Ramos (cell line): ENCODE results near the gene SLC26A6.

Experiments
- in situ Hi-C: fragments of 300-500 bp; cut with MboI; formaldehyde crosslinking; loops from one replicate; pipeline ENCODE4 v1.14.3; 2022; ENCODE audit warnings: low sequenced_read_pairs; ENCODE audit not compliant: unreplicated experiment

The SLC26A6 gene

DNA sequence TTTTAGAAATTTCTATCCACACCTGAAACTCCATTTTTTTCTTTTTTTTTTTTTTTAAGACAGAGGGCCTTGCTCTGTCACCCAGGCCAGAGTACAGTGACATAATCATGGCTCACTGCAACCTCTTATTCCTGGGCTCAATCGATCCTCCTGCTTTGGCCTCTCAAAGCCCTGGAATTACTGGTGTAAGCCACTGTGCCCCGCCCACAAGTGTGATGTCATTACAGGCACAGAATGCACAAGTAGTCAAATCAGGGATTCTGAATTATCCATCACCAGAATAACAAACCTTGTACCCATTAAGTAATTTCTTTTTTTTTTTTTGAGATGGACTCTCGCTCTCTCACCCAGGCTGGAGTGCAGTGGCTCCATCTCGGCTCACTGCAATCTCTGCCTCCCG lies 27.7 kb downstream of the SLC26A6 start:
- in situ Hi-C loops = no loop called here

DNA sequence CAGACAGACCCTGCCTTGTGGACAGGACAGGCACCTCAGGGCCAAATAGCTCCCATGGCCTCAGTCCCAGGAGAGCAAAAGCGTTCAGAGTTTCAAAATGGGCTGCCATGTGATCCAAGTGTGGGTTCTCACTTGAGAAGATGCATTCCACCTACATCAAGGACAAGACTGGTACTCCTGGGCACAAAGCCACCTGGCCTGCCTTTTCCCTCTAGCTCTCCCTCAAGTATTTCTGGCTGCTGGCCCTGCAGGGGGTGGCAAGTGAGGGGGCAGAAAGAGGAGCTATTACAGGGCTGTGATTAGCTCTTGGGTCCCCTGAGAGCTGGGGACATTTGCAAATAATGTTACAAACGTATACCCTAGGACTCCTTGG lies 33.7 kb downstream of the SLC26A6 start:
- in situ Hi-C loops = no loop called here

GRCh38 chr3:48600711-48601621 lies 34.3 kb downstream of the SLC26A6 start:
- in situ Hi-C loops = no loop called here

DNA sequence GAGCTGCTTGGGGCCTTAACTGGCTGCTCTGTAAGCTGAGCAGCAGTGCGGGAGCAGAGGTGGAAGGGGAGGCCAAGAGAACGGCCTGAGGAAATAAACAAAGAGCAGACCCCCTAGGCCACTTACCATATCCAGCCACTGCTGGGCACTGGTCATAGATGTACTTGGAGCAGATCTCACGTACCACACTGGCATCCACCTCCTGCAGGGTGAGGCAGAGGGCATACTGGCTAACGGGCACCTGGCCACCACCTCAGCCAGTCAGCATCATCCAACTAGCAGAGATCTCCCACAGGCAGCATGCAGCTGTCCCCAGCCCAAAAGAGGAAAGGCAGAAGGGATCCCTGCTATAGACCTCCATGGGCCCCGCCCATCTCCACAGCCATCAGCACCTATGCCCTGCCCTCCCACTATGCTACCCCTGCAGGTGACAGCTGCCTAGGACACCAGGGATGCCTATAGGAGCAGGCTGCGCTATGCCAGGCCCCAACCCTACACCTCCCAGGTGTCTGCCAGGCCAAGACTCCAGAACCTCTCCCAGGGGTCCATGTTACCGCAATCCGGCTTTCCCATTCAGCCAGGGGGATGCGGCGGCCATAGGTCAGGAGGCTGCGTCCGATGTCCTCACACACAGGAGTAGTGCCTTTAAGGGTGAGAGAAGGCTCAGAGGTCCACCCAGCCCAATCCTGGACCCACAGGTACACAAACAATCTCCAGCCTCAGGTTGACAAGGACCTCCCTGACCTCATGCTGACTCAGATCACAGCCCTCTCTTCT lies 35.6 kb downstream of the SLC26A6 start:
- in situ Hi-C loops = no loop called here

GRCh38 chr3:48599077-48599501 lies 36.2 kb downstream of the SLC26A6 start:
- in situ Hi-C loops = no loop called here

- in situ Hi-C loops = no loop called here
These were observed 36.8 kb downstream of the SLC26A6 start for GRCh38 chr3:48598323-48599076.

DNA sequence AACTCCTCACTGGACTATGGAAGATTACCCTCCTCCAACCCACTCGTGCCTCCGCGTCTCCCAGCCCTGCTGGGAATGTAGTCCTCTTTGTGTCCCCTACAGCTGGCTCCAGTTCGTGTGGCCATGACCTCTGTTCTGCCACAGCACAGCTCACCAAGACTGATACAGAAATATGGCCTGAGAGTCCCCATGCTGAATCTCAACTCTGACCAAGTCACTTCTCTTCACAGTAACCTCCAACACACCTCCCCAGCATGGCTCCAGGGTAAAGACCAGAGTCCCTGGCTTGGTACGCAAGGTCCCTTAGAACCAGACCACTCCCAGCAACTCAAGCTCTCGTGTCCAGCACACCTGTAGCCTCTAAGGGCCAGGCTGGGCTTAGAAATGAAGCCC lies 37.9 kb downstream of the SLC26A6 start:
- in situ Hi-C loops = no loop called here

DNA sequence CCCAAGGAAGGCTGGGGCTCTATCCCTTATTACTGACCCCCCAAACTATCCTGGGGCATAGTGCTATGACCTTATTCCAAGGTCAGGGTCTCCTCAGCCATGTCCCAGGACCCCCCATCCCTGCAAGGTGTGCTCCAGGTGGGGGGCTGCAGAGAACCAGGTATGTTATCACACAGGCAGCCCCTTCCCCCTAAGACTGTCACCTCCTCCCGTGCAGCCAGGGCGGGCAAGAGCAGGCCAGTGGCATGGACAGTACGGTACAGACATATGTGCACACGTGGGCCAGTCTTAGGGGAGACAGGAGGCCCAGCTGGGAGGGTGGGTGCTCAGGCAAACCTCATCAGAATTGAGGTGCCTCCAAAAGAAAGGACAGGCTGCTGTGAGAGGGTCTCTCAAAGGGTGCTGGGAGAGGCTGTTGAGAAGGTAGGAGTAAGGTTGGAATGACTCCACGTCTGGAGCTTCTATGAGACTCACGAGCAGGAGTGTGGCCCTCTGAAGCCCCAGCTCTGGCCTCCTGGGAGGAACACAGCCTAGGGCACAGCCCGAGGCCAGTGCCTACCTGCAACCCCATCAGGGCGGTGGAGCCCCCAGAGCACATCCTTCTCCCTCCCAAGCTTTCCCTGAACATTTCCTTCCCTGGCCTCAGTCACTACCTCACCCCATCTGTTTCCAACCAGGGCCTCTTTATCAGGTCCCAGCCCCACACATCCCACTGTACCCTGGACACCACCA lies 38.4 kb downstream of the SLC26A6 start:
- in situ Hi-C loops = no loop called here

GRCh38 chr3:48596157-48596556 lies 39.1 kb downstream of the SLC26A6 start:
- in situ Hi-C loops = no loop called here

GRCh38 chr3:48595526-48596121 lies 39.6 kb downstream of the SLC26A6 start:
- in situ Hi-C loops = no loop called here

DNA sequence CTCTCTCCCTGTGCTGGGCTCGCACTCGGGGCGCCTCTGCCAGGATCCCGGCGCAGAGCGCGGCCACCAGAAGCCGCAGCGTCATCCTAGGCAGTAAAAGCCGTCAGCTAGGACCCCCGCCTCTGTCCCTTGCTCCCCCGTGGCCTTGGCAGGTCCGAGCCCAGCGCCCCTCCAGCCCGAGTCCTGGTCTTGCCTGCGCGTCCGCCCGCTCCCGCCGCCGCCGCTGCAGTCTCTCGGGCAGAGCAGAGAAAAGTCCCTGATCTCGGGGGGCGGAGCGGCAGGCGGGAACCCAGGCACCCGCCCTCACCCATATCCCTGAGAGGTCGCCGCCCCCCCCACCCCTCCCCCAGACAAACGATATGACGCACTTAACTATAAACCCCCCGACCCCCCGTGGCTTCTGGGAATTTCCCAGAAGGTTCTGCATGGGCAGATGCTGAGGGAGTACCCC lies 40.2 kb downstream of the SLC26A6 start, which contains the start of gene COL7A1:
TSS of gene COL7A1 (minus strand) at position 255 of the 451 bp plus-strand sequence. CDS start at position 85, 170 bp downstream.
- in situ Hi-C loops = no loop called here

DNA sequence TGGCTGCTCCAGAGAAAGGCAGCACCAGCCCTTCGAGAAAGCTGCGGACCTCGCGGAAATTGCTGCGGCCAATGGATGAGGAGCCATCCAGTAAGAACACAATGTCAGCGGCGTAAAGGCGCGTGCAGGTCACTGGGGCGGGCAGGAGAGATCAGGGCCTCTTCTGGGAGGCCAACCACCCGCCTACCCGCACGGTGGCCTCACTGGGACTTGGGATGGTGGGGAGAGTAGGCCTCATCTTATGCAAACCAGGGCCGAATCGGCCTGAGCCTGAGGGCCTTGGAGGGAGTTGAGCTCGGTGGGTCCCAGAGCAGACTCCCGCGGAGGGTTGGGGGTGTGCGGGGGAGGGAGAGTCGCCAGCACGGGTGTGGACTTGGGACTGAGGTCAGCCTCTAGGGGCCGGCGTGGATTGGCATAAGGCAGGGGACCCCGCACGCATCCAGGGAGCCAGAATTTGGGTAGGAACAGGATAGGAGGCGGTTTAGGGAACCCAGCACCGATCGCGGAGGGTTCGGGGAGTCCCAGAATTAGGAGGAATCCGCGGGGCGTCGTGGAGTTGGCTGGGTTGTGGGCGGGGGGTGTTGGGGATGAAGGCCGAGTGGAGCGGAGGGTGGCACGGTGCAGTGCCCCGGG lies 40.7 kb downstream of the SLC26A6 start:
- in situ Hi-C loops = no loop called here

DNA sequence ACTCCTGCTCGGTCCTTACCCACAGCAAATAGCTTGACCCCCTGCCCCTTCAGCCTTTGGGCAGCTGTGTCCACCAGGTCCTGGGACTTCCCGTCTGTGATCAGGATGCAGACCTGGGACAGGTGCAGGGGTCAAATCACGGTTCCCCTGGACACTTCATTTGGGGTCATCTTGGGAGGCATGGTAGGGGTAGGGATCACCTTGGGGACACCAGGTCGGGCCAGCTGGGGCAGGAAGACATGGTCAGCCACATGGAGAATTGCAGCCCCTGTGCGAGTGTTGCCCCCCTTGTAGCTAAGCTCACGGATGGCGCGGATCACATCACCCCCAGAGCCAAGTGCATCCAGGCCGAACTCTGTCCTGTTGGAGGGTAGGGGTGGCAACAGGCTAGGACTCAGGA lies 41.9 kb downstream of the SLC26A6 start:
- in situ Hi-C loops = no loop called here

- in situ Hi-C loops = no loop called here
These were observed 42.7 kb downstream of the SLC26A6 start for GRCh38 chr3:48592519-48593087.

- in situ Hi-C loops = no loop called here
These were observed 43.3 kb downstream of the SLC26A6 start for GRCh38 chr3:48591886-48592518.

- in situ Hi-C loops = no loop called here
These were observed 43.8 kb downstream of the SLC26A6 start for GRCh38 chr3:48591436-48591835.

DNA sequence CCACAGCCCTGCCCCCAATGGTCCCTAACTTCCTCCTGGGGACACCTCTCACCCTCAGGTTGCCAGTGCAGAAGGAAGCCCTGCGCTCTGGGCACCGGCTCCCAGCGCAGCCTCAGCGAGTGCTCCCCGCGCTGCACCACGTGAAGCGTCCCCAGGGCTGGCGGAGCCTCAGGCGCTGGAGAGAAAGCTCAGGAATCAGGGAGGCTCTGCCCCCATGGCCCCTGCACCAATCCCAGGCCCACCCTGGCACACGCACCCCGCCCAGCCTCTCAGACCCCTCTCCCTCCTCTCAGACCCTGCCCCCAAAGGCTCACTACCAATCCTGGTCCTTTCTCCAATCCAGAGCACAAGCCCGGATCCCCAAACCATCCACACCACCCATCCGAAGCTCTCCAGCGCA lies 47.0 kb downstream of the SLC26A6 start:
- in situ Hi-C loops = no loop called here

DNA sequence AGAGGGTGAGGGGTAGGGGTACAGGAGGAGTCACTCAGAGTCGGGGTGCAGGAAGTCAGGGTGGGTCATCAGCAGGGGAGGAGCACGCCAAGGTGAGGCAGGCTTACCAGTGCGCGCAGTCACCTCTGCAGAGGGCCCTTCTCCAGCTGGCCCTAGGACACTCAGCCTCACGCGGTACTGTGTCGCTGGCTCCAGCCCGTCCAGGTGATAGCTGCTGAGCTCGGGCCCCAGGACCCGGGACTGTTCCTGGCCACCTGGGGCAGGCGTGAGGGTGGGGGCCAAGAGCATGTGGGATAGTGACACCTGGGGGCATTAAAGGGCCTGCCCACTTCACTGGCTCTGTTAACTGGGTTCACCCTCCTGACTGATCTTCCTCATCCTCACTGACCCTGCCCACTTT lies 47.6 kb downstream of the SLC26A6 start:
- in situ Hi-C loops = no loop called here
